Measurements from ENCODE around the gene YIPF1. TPM values are rescaled to one million over a fixed set of nuclear protein-coding genes. Genes with fewer than 3 reads are reported as not detected.

YIPF1 gene
- total RNA-seq, 1 donor from 2014 or later, result 42.7 TPM

DNA sequence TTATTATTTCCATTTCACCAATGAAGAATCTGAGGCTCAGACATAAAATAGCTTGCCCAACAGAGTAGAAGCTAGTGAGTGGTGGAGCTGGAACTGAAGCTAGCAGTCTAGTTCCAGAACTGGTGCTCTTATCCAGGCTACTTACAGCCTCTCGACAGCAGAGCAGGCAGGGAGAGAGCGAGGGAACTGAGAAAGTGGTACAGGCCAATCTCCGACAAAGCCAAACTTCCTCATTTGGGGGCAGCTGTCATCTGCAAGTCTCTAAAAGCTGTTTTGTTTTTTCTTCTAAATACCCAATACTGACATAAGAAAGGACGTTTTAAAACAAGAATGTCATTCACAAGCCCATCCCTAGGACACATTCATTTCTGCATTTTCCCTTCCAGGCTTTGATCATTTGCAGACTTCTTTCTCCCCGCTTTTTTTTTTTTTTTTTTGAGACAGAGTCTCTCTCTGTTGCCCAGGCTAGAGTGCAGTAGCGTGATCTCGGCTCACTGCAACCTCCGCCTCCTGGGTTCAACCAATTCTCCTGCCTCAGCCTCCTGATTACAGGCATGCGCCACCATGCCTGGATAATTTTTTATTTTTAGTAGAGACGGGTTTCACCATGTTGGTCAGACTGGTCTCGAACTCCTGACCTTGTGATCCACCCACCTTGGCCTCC is 20.0 kb downstream of the YIPF1 start:
- Histone ChIP-seq H3K36me3 (ENCODE audit: control insufficient read depth, insufficient read depth, low read length) (peaks cover 1% of the 10 kb centered on the region), H3K4me3 (ENCODE audit: low read depth, low read length) (no peak overlapping the region), H3K27me3 (ENCODE audit: control insufficient read depth, insufficient read depth, low read length) (no peaks in the 10 kb centered on the region)
- no peak for DNase-seq (ENCODE audit: low read depth)
- TF ChIP-seq, protein P1, sequence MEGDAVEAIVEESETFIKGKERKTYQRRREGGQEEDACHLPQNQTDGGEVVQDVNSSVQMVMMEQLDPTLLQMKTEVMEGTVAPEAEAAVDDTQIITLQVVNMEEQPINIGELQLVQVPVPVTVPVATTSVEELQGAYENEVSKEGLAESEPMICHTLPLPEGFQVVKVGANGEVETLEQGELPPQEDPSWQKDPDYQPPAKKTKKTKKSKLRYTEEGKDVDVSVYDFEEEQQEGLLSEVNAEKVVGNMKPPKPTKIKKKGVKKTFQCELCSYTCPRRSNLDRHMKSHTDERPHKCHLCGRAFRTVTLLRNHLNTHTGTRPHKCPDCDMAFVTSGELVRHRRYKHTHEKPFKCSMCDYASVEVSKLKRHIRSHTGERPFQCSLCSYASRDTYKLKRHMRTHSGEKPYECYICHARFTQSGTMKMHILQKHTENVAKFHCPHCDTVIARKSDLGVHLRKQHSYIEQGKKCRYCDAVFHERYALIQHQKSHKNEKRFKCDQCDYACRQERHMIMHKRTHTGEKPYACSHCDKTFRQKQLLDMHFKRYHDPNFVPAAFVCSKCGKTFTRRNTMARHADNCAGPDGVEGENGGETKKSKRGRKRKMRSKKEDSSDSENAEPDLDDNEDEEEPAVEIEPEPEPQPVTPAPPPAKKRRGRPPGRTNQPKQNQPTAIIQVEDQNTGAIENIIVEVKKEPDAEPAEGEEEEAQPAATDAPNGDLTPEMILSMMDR (IDR thresholded peaks at IDR 0.05; ENCODE audit: insufficient read depth, low read length, poor library complexity, severe bottlenecking), result no peak

DNA sequence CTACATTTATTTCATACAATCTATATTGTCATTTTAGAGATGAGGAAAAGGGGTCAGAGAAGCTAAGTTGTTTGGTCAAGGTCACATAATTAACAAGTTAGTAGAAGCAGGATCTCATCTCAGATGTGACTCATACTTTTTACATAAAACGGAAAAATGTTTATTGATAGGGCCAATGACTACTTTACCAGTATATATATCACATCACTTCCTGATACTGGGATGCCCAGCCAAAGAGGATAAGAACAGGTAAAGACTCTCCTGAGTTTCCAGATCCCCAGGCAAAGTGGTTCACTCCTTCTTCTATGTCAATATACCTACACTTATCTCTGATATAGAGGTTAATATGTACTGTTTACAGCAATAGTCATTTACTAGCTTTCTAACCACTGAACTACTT is 21.0 kb downstream of the YIPF1 start:
- Histone ChIP-seq H3K4me3 (ENCODE audit: low read depth, low read length) (no peak overlapping the region), H3K27me3 (ENCODE audit: control insufficient read depth, insufficient read depth, low read length) (no peaks in the 10 kb centered on the region), H3K36me3 (ENCODE audit: control insufficient read depth, insufficient read depth, low read length) (peaks cover 1% of the 10 kb centered on the region)
- TF ChIP-seq, protein P1 (IDR thresholded peaks at IDR 0.05; ENCODE audit: insufficient read depth, low read length, poor library complexity, severe bottlenecking), result no peak
- DNase-seq (ENCODE audit: low read depth), result no peak

DNA sequence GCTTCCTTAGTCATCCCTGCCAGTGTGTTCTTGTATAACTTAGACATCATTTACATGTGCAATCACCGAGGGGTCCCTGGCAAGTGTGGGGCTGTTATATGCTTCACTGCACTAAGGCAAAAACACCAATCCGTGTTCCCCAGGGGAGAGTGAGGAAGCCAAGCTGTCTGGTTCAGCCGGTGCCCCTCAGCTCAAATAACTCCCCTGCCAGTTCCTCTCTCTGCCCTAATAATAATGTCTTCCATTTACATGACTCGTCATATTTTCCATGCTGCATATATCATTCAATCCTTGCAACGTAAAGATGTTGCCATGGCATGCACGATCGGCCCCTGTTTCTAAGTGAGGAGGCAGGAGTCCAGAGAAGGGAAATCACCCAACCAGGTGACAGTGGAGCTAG is 27.1 kb downstream of the YIPF1 start:
- TF ChIP-seq, protein P1 (IDR thresholded peaks at IDR 0.05; ENCODE audit: insufficient read depth, low read length, poor library complexity, severe bottlenecking), result no peak
- no peaks in the 10 kb centered on the region for H3K36me3 ChIP-seq (ENCODE audit: control insufficient read depth, insufficient read depth, low read length)
- H3K4me3 ChIP-seq (ENCODE audit: low read depth, low read length), result no peak overlapping the region
- DNase-seq (ENCODE audit: low read depth), result no peak
- H3K27me3 ChIP-seq (ENCODE audit: control insufficient read depth, insufficient read depth, low read length), result no peaks in the 10 kb centered on the region

DNA sequence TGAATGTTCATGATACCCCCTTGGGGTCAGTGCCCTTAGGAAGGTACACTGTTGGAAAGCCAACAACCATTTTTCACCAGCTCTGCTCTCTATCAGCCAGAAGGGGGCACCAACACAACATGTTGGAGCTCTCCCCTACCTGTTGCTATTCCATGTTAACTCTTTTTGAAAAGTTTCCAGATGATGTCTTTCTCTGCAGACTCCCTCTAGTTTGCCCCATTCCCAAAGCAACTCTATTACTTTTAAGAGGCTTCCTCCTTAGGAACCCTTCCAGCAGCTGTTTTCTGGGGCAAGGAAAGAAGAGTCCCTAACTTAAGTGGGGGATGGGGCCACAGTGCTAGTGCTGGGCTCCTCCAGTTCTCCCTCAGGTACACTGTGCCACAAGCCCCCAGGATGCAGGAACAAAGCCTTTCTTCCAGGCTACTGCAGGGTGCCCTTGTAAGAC is 28.6 kb downstream of the YIPF1 start:
- DNase-seq (ENCODE audit: low read depth), result peak; percentile 5
- no peaks in the 10 kb centered on the region for H3K36me3 ChIP-seq (ENCODE audit: control insufficient read depth, insufficient read depth, low read length)

DNA sequence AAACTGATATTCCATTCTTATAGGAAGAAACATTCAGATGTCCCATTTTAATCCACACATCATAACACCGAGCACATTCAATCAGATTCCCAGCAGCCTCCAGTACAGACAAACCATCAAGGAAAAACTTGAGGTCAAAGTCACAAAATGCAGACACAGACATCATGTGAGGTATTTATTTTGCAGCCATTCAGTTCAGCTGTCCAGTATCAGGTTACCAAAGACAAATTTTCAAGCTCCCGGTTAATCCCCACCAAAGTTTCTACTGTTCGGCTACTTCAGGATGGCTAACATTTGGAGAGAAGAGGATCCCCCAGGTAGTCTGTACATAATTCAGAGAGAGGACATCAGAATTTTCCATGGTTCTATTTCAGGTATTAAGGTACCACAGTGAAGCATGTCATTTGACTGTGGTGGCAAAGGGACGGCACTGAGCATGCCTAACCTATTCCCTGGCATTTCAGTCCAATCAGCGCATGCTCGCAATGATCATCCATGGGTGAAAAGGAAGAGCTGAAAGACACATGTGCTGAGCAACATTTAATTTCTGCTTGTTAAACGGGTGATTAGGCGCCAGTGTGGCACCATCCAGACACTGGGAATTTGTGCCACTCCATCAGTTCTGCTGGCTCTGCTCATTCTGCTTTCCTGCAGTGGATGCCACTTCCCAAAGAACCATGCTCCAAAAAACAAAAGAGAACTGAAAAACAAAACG is 37.9 kb downstream of the YIPF1 start:
- H3K36me3 ChIP-seq (ENCODE audit: control insufficient read depth, insufficient read depth, low read length), result no peaks in the 10 kb centered on the region
- no peak for DNase-seq (ENCODE audit: low read depth)
- no peak overlapping the region for H3K4me3 ChIP-seq (ENCODE audit: low read depth, low read length)
- H3K27me3 ChIP-seq (ENCODE audit: control insufficient read depth, insufficient read depth, low read length), result no peaks in the 10 kb centered on the region
- TF ChIP-seq, protein P1 (IDR thresholded peaks at IDR 0.05; ENCODE audit: insufficient read depth, low read length, poor library complexity, severe bottlenecking), result no peak

More for the DNA sequence above, 28.6 kb downstream of the YIPF1 start:
- no peak overlapping the region for H3K4me3 ChIP-seq (ENCODE audit: low read depth, low read length)
- TF ChIP-seq, protein P1 (IDR thresholded peaks at IDR 0.05; ENCODE audit: insufficient read depth, low read length, poor library complexity, severe bottlenecking), result peak; percentile 89
- H3K27me3 ChIP-seq (ENCODE audit: control insufficient read depth, insufficient read depth, low read length), result no peaks in the 10 kb centered on the region

All from kidney epithelial cell (primary cell).